HAP-1 (cell line): ENCODE results near the gene PRDM16.

Source experiments
- DNase-seq, 2 experiments: peaks; one replicate each; pipeline ENCODE4 v3.0.0-alpha.2; 2016 to 2020; ENCODE audit warnings: low spot score in 2 of 2
- H3K27me3 ChIP-seq: fragments of 250-450 bp; sonication (Bioruptor Pico); 2 replicates; pipeline ENCODE4 v1.5.1; 2020; ENCODE audit warnings: low read depth, mild to moderate bottlenecking, moderate library complexity
- H3K36me3 ChIP-seq: fragments of 250-450 bp; sonication (Bioruptor Pico); replicated peaks from 2 replicates; pipeline ENCODE4 v1.5.1; 2020; ENCODE audit warnings: mild to moderate bottlenecking
- H3K4me1 ChIP-seq: fragments of 250-450 bp; sonication (Bioruptor Pico); 2 replicates; pipeline ENCODE4 v1.5.1; 2020; ENCODE audit warnings: mild to moderate bottlenecking
- H3K4me3 ChIP-seq: fragments of 250-450 bp; sonication (Bioruptor Pico); 2 replicates; pipeline ENCODE4 v1.5.1; 2020; ENCODE audit warnings: mild to moderate bottlenecking, moderate library complexity
- H3K9me3 ChIP-seq: fragments of 250-450 bp; sonication (Bioruptor Pico); 2 replicates; pipeline ENCODE4 v1.5.1; 2020; ENCODE audit warnings: mild to moderate bottlenecking, moderate library complexity
- in situ Hi-C: fragments of 300-500 bp; cut with MboI; formaldehyde crosslinking; loops from 3 replicates; pipeline ENCODE4 v1.14.3; 2020; ENCODE audit warnings: low sequenced_read_pairs, inconsistent platforms, mixed read lengths

PRDM16 gene

GRCh38 chr1:3428899-3429298, 359.9 kb downstream of the PRDM16 start:
- no peaks in the 10 kb centered on the region for H3K27me3 ChIP-seq
- DNase-seq, result no peak
- no peaks in the 10 kb centered on the region for H3K36me3 ChIP-seq
- no peak overlapping the region for H3K4me3 ChIP-seq
- H3K4me1 ChIP-seq, result no peaks in the 10 kb centered on the region
- in situ Hi-C loops, result loop anchor here (5.0 kb wide), 1 partner anchor 417 kb away; no protein-coding TSS in a partner anchor
- H3K9me3 ChIP-seq, result no peaks in the 10 kb centered on the region

DNA sequence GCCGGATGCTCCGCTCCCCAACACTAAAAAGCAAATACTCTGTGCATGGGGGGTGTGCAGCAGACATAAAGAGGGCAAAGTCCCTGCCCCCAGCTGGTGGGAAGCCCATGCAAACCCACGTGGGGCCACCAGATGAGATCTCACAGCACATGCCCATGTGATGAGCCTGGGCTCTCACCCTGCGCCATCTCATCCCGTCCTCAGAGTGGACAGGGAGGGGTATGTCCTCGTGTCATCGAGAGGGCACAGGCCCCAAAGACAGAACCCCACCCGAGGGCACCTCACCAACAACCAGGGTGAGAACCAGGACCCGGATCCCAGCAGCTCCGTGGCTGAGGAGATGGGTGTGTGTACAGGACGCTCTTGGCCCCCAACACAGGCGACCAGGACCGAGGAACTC, 360.3 kb downstream of the PRDM16 start:
- no peak overlapping the region for H3K4me3 ChIP-seq
- in situ Hi-C loops, result loop anchor here (5.0 kb wide), 1 partner anchor 417 kb away; no protein-coding TSS in a partner anchor
- peaks cover 2% of the 10 kb centered on the region; the same call in 1 of the 2 replicates for H3K27me3 ChIP-seq
- no peak for DNase-seq
- no peaks in the 10 kb centered on the region for H3K4me1 ChIP-seq
- H3K9me3 ChIP-seq, result no peaks in the 10 kb centered on the region
- H3K36me3 ChIP-seq, result no peaks in the 10 kb centered on the region

- Histone ChIP-seq H3K4me3 (no peak overlapping the region), H3K27me3 (peaks cover 6% of the 10 kb centered on the region), H3K36me3 (no peaks in the 10 kb centered on the region), H3K9me3 (no peaks in the 10 kb centered on the region), H3K4me1 (no peaks in the 10 kb centered on the region)
- in situ Hi-C loops, result loop anchor here (5.0 kb wide), 1 partner anchor 417 kb away; no protein-coding TSS in a partner anchor
- no peak for DNase-seq
Measured at GRCh38 chr1:3429766-3430165, 360.8 kb downstream of the PRDM16 start.

GRCh38 chr1:3430406-3430805, 361.4 kb downstream of the PRDM16 start:
- in situ Hi-C loops, result no loop called here
- H3K36me3 ChIP-seq, result no peaks in the 10 kb centered on the region
- H3K4me1 ChIP-seq, result no peaks in the 10 kb centered on the region
- peaks cover 10% of the 10 kb centered on the region for H3K27me3 ChIP-seq
- H3K9me3 ChIP-seq, result no peaks in the 10 kb centered on the region
- no peak for DNase-seq
- H3K4me3 ChIP-seq, result no peak overlapping the region

DNA sequence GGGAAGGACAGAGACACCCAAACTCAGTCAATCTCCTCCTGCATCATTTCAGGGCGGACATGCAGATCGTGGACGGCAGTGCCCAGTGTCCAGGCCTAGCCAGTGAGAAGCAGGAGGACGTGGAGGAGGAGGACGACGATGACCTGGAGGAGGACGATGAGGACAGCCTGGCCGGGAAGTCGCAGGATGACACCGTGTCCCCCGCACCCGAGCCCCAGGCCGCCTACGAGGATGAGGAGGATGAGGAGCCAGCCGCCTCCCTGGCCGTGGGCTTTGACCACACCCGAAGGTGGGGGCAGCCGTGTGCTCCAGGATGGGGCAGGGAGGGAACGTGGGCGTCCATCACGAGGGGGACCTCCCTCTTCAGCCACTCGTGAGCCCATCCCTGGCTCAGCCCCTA, 361.8 kb downstream of the PRDM16 start:
- DNase-seq, result no peak
- H3K9me3 ChIP-seq, result no peaks in the 10 kb centered on the region
- H3K36me3 ChIP-seq, result no peaks in the 10 kb centered on the region
- H3K27me3 ChIP-seq, result peaks cover 14% of the 10 kb centered on the region
- no peaks in the 10 kb centered on the region for H3K4me1 ChIP-seq
- in situ Hi-C loops, result no loop called here
- H3K4me3 ChIP-seq, result no peak overlapping the region

DNA sequence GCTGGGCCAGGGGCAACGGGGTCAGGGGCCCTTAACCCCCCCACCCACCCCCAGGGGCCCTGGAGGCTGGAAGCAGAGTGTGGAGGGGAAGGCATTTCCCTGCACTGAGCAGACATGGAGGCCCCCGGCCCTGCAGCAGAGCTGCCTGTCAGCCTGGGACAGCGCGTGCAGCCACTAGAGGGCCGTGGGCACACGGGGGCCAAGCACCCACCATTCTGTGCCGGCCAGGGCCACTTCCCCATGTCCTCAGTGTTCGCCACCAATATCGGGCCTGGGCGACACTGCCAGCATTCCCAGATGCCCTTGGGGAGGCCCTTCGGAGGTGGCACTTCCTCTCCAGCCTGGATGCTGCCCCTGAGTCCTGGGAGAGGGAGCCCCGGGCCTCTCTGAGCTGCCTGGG, 362.3 kb downstream of the PRDM16 start:
- DNase-seq, result peak in 1 of 2 experiments; percentile 47
- Histone ChIP-seq H3K4me1 (no peaks in the 10 kb centered on the region), H3K9me3 (no peaks in the 10 kb centered on the region), H3K4me3 (no peak overlapping the region), H3K27me3 (peaks cover 18% of the 10 kb centered on the region), H3K36me3 (no peaks in the 10 kb centered on the region)
- in situ Hi-C loops, result no loop called here

DNA sequence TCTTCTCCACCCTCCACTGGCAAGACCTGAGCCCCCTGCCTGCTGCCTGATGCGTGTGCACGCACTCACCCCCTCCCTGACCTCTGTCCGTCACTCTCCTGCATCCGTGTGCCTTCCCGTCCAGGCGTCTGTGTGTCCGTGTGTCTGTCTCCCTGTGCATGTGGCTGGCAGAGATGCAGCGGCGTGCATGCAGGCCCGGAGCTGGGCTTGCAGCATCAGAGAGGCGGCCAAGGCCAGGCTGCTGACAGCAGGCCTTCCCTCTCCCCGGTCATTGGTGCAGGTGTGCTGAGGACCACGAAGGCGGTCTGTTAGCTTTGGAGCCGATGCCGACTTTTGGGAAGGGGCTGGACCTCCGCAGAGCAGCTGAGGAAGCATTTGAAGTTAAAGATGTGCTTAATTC, 362.7 kb downstream of the PRDM16 start:
- in situ Hi-C loops, result no loop called here
- peaks cover 18% of the 10 kb centered on the region for H3K27me3 ChIP-seq
- H3K4me3 ChIP-seq, result no peak overlapping the region
- H3K4me1 ChIP-seq, result no peaks in the 10 kb centered on the region
- no peaks in the 10 kb centered on the region for H3K9me3 ChIP-seq
- no peak for DNase-seq
- no peaks in the 10 kb centered on the region for H3K36me3 ChIP-seq

- Histone ChIP-seq H3K4me1 (no peaks in the 10 kb centered on the region), H3K4me3 (no peak overlapping the region), H3K27me3 (peaks cover 22% of the 10 kb centered on the region), H3K36me3 (no peaks in the 10 kb centered on the region), H3K9me3 (no peaks in the 10 kb centered on the region)
- in situ Hi-C loops, result no loop called here
- no peak for DNase-seq
Measured at GRCh38 chr1:3432306-3432705, 363.3 kb downstream of the PRDM16 start.

- no peak overlapping the region for H3K4me3 ChIP-seq
- H3K9me3 ChIP-seq, result no peaks in the 10 kb centered on the region
- in situ Hi-C loops, result no loop called here
- H3K36me3 ChIP-seq, result no peaks in the 10 kb centered on the region
- no peaks in the 10 kb centered on the region for H3K4me1 ChIP-seq
- H3K27me3 ChIP-seq, result peaks cover 27% of the 10 kb centered on the region
- DNase-seq, result no peak
Measured at GRCh38 chr1:3433076-3433475, 364.1 kb downstream of the PRDM16 start.

DNA sequence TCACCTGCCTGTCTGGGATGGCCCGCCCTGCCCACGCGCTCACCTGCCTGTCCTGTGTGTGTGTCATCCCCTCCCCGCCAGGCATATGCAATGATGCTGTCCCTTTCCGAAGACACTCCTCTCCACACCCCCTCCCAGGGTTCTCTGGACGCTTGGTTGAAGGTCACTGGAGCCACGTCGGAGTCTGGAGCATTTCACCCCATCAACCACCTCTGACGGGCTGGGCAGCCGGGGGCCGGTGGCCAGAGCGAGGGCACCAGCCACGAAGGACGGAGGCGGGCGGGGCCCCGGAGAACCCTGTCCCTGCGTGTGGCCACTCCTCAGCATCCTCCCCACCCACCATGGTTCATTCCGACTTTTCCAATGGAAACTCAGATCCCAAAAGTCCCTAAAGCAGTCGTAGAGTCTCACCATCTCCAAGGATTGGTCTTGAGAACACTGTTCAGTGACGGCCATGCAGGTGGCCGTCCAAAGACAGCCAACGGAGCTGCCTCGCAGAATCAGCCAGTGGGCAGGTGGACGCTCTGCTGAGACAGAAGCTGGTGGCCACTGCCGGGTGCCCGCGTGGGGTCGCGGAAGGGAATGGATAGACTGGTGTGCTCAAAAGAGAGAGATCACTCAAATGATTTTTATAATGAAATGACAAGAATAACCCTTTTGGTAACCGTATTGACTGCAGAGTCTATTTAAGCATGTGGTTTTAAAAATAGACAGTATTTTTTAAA, 364.8 kb downstream of the PRDM16 start:
- H3K4me1 ChIP-seq, result no peaks in the 10 kb centered on the region
- no peak overlapping the region for H3K4me3 ChIP-seq
- peaks cover 28% of the 10 kb centered on the region for H3K27me3 ChIP-seq
- no peaks in the 10 kb centered on the region for H3K36me3 ChIP-seq
- no peaks in the 10 kb centered on the region for H3K9me3 ChIP-seq
- in situ Hi-C loops, result no loop called here
- no peak for DNase-seq

- Histone ChIP-seq H3K4me3 (no peak overlapping the region), H3K4me1 (no peaks in the 10 kb centered on the region), H3K27me3 (peaks cover 28% of the 10 kb centered on the region), H3K36me3 (no peaks in the 10 kb centered on the region), H3K9me3 (no peaks in the 10 kb centered on the region)
- in situ Hi-C loops, result no loop called here
- DNase-seq, result no peak
Measured at GRCh38 chr1:3434406-3435110, 365.6 kb downstream of the PRDM16 start.

DNA sequence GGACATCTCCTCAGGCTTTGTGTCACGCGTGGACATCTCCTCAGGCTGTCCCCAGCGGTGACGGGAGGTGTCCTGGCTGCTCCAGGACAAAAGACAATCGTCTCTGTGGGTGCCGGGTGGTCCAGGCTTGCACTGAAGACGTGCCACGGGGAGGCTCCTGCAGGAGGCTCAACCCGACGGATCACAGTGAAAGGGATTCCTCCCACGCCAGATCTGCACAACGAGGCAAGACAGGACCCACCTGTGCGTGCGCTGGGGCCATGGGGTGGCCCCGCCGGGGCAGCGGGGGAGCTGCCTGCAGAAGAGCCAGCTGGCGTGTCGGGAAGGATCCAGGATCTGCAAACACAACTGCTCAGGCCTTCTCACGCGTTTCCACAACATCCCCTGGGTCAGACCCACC, 366.7 kb downstream of the PRDM16 start:
- H3K9me3 ChIP-seq, result no peaks in the 10 kb centered on the region
- DNase-seq, result no peak

DNA sequence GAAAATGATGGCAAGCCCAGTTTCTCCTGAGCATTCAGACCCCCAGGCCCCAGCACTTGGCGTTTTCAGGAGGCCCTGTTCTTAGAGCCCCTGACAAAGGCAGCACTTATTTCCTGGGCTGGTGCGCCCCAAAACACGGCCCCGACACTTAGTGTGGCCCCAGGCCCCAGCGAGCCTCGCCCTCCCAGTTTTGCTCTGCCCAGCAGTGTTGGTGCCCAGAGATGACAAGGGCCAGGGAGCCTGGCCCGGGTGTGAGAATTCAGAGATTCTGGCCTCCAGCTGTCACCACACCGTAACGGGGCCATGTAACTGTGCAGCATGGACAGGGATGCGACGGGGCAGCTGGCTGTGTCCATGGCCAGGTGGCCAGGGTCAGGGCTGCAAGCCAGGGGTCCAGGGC, 367.4 kb downstream of the PRDM16 start:
- H3K4me3 ChIP-seq, result no peak overlapping the region
- no peaks in the 10 kb centered on the region for H3K36me3 ChIP-seq
- DNase-seq, result no peak
- H3K27me3 ChIP-seq, result peaks cover 38% of the 10 kb centered on the region
- H3K9me3 ChIP-seq, result no peaks in the 10 kb centered on the region
- H3K4me1 ChIP-seq, result no peaks in the 10 kb centered on the region
- in situ Hi-C loops, result no loop called here

More for the DNA sequence above, 366.7 kb downstream of the PRDM16 start:
- Histone ChIP-seq H3K4me1 (no peaks in the 10 kb centered on the region), H3K36me3 (no peaks in the 10 kb centered on the region), H3K4me3 (no peak overlapping the region), H3K27me3 (peaks cover 30% of the 10 kb centered on the region)
- in situ Hi-C loops, result no loop called here

DNA sequence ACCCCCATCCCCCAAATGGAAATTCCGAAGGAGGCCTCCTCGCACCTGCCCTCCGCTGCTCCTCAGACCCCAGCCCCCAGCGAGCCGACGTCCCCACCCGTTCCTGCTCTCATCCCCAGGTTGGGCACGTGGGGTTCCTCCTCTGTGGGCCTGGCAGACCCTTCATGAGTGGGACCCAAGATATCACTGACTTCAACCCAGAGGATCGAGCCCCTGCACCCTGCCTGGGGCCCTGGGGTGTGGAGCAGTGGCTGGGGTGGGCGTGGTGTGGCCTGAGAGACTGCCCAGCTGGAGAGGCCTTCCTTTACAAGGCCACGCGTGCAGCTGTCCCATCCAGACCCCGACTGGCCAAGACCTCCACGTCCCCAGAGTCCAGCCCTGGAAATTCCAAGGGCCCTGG, 367.9 kb downstream of the PRDM16 start:
- Histone ChIP-seq H3K36me3 (no peaks in the 10 kb centered on the region), H3K4me3 (no peak overlapping the region), H3K9me3 (no peaks in the 10 kb centered on the region), H3K27me3 (peaks cover 43% of the 10 kb centered on the region), H3K4me1 (no peaks in the 10 kb centered on the region)
- no peak for DNase-seq
- in situ Hi-C loops, result no loop called here
